Activated B cell treated with CpG ODN at 0.5 μM for 24 hours (primary cell): ENCODE data around the gene SMIM24. TPM values are rescaled to one million over a fixed set of nuclear protein-coding genes. Genes with fewer than 3 reads are reported as not detected.

ENCODE experiments used
- ATAC-seq: fragments of 200-7000 bp; cut with Tn5 transposase; one replicate; pipeline ENCODE4 v1.10.0; 2021; ENCODE audit warnings: low read depth, mild to moderate bottlenecking, moderate library complexity
- CTCF ChIA-PET: fragments of 350-600 bp; sonication (Branson Sonifier 250); formaldehyde crosslinking; loops from one replicate; lab custom pipeline; 2021; ENCODE audit warnings: antibody characterized with exemption; lab: Charles Lee
- POLR2A ChIA-PET: fragments of 350-600 bp; sonication (Branson Sonifier 250); formaldehyde crosslinking; loops from one replicate; lab custom pipeline; 2021; ENCODE audit warnings: antibody characterized with exemption; lab: Charles Lee
- DNase-seq: peaks from one replicate; pipeline ENCODE4 v3.0.0; 2022
- H3K27ac Mint-ChIP-seq: one replicate; pipeline ENCODE4 v1.8.0; 2020; ENCODE audit warnings: mixed read lengths
- H3K27me3 Mint-ChIP-seq: one replicate; pipeline ENCODE4 v1.8.0; 2021; ENCODE audit warnings: mixed read lengths
- H3K36me3 Mint-ChIP-seq: one replicate; pipeline ENCODE4 v1.8.0; 2021; ENCODE audit warnings: low read depth, mixed read lengths
- H3K4me1 Mint-ChIP-seq: one replicate; pipeline ENCODE4 v1.8.0; 2021; ENCODE audit warnings: mixed read lengths
- H3K4me3 Mint-ChIP-seq: one replicate; pipeline ENCODE4 v1.8.0; 2020; ENCODE audit warnings: mild to moderate bottlenecking, mixed read lengths
- H3K9me3 Mint-ChIP-seq: one replicate; pipeline ENCODE4 v1.8.0; 2020; ENCODE audit warnings: mixed read lengths
- intact Hi-C: fragments of 100-400 bp; cut with micrococcal nuclease; formaldehyde crosslinking; loops from one replicate; pipeline ENCODE4 v1.15.1; 2024
- total RNA-seq: library from RNA; stranded (reverse); gene quantifications from 2 replicates; pipeline ENCODE4 v1.2.3, GENCODE V29; 2022
- TF ChIP-seq, protein P1 (sequence below): fragments of 200-600 bp; IDR thresholded peaks from one replicate; pipeline ENCODE4 v1.8.0; 2022; ENCODE audit warnings: antibody characterized with exemption, mild to moderate bottlenecking

The SMIM24 gene
- total RNA-seq, 1 donor from 2014 or later, result not detected

DNA sequence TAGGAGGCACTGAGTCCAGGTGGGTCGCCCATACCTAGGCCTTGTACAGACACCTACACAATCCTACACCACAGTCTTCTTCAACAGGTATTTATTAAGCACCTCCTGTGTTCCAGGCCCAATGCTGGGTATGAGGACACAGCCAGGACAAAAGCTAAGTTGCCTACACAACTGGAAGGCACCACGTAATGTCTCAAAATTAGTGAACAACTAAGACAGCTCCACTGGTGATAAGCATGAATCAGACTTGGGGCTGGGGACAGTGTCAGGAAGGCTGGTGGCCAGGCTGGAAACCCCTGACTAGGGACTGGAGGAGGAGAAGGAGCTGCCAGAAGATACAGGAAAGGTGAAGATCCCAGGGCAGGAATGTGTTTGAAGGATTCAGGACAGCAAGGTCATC, 2.4 kb downstream of the SMIM24 start:
- CTCF ChIA-PET, result no interaction called here
- TF ChIP-seq, protein P1, sequence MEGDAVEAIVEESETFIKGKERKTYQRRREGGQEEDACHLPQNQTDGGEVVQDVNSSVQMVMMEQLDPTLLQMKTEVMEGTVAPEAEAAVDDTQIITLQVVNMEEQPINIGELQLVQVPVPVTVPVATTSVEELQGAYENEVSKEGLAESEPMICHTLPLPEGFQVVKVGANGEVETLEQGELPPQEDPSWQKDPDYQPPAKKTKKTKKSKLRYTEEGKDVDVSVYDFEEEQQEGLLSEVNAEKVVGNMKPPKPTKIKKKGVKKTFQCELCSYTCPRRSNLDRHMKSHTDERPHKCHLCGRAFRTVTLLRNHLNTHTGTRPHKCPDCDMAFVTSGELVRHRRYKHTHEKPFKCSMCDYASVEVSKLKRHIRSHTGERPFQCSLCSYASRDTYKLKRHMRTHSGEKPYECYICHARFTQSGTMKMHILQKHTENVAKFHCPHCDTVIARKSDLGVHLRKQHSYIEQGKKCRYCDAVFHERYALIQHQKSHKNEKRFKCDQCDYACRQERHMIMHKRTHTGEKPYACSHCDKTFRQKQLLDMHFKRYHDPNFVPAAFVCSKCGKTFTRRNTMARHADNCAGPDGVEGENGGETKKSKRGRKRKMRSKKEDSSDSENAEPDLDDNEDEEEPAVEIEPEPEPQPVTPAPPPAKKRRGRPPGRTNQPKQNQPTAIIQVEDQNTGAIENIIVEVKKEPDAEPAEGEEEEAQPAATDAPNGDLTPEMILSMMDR, result no peak
- no peak overlapping the region for H3K4me3 Mint-ChIP-seq

DNA sequence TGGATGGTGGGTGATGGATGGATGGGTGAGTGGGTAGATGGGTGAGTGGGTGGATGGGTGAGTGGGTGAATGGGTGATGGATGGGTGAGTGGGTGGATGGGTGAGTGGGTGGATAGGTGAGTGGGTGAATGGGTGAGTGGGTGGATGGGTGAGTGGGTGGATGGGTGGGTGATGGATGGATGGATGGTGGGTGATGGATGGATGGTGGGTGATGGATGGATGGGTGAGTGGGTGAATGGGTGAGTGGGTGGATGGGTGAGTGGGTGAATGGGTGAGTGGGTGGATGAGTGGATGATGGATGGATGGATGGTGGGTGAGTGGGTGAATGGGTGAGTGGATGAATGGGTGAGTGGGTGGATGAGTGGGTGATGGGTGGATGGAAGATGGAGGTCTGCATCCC, 2.8 kb downstream of the SMIM24 start:
- no peak for DNase-seq
- no peaks in the 10 kb centered on the region for H3K36me3 Mint-ChIP-seq
- intact Hi-C loops, result no loop called here

More for the DNA sequence above, 2.4 kb downstream of the SMIM24 start:
- no peaks in the 10 kb centered on the region for H3K36me3 Mint-ChIP-seq
- no peaks in the 10 kb centered on the region for H3K27me3 Mint-ChIP-seq
- no peak overlapping the region for H3K27ac Mint-ChIP-seq
- POLR2A ChIA-PET, result interaction anchor here (1.9 kb wide), 1 partner anchor 285 kb away, joined by 17 read pairs; the partner anchor contains the start of gene MRPL54
- H3K9me3 Mint-ChIP-seq, result no peaks in the 10 kb centered on the region
- ATAC-seq (no peak), DNase-seq (no peak)
- H3K4me1 Mint-ChIP-seq, result peaks cover 16% of the 10 kb centered on the region
- intact Hi-C loops, result no loop called here

DNA sequence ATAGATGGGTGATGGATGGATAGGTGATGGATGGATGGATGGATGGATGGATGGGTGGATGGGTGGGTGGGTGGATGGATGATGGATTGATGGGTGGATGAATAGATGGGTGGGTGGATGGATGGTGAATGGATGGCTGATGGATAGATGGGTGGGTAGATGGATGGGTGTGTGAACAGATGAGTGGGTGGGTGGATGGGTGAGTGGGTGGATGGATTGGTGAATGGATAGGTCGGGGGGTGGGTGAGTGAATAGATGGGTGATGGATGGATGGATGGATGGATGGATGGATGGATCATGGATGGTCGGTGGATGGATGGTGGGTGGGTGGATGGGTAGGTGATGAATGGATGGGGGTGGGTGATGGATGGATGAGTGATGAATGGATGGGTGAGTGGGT, 3.5 kb downstream of the SMIM24 start:
- POLR2A ChIA-PET, result no interaction called here
- ATAC-seq (no peak), DNase-seq (no peak)
- Mint-ChIP-seq H3K4me1 (peaks cover 16% of the 10 kb centered on the region), H3K27me3 (no peaks in the 10 kb centered on the region), H3K36me3 (no peaks in the 10 kb centered on the region), H3K4me3 (no peak overlapping the region), H3K9me3 (no peaks in the 10 kb centered on the region), H3K27ac (no peak overlapping the region)
- intact Hi-C loops, result no loop called here
- TF ChIP-seq, protein P1, result no peak
- CTCF ChIA-PET, result no interaction called here

More for the DNA sequence above, 2.8 kb downstream of the SMIM24 start:
- H3K4me1 Mint-ChIP-seq, result peaks cover 16% of the 10 kb centered on the region
- no peak overlapping the region for H3K4me3 Mint-ChIP-seq
- ChIA-PET POLR2A (no interaction called here), CTCF (no interaction called here)
- TF ChIP-seq, protein P1, result no peak
- no peak overlapping the region for H3K27ac Mint-ChIP-seq
- H3K27me3 Mint-ChIP-seq, result no peaks in the 10 kb centered on the region
- no peak for ATAC-seq
- H3K9me3 Mint-ChIP-seq, result no peaks in the 10 kb centered on the region

DNA sequence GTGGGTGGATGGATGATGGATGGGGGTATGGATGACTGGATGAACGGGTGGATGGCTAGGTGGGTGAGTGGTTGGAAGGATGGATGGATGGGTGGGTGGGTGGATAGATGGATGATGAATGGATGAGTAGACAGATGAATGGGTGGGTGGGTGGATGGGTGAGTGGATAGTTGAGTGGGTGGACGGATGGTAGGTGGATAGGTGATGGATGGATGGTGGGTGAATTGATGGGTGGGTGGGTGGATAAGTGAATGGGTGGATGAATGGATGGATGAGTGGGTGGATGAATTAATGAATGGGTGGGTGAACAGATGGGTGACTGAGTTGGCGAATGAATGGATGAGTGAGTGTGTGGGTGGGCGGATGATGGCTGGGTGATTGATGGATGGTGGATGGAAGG, 4.9 kb downstream of the SMIM24 start:
- Mint-ChIP-seq H3K4me1 (peaks cover 14% of the 10 kb centered on the region), H3K4me3 (no peak overlapping the region), H3K27me3 (no peaks in the 10 kb centered on the region), H3K9me3 (no peaks in the 10 kb centered on the region), H3K27ac (no peak overlapping the region), H3K36me3 (no peaks in the 10 kb centered on the region)
- intact Hi-C loops, result no loop called here
- CTCF ChIA-PET, result interaction anchor here (1.0 kb wide), 1 partner anchor 149 kb away, joined by 3 read pairs; no protein-coding TSS in a partner anchor
- TF ChIP-seq, protein P1, result no peak
- DNase-seq (no peak), ATAC-seq (no peak)
- POLR2A ChIA-PET, result no interaction called here

DNA sequence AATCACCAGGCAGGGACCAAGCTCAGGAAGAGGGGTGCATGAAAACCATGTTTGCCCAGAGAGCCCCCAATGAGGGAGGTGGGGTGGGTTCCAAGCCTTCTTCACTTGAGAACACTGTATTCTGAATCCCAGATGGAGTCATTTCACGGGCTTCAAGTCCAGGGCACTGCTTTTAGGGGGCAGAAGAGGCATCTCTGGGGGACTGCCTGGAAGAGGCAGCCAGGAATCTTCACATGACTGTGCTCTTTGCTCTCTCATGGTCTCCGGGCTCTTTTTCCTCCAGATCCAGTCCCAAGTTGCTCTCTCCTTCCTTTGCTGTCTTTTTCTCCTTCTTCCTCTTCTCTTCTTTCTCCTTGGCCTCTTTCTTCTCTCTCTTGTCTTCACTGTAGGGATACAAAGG, 5.7 kb downstream of the SMIM24 start:
- no peak for ATAC-seq
- CTCF ChIA-PET, result no interaction called here

More for the DNA sequence above, 5.7 kb downstream of the SMIM24 start:
- POLR2A ChIA-PET, result no interaction called here
- intact Hi-C loops, result no loop called here
- H3K27me3 Mint-ChIP-seq, result no peaks in the 10 kb centered on the region
- no peaks in the 10 kb centered on the region for H3K9me3 Mint-ChIP-seq
- no peak overlapping the region for H3K4me3 Mint-ChIP-seq
- H3K27ac Mint-ChIP-seq, result no peak overlapping the region
- H3K36me3 Mint-ChIP-seq, result no peaks in the 10 kb centered on the region
- no peak for DNase-seq
- TF ChIP-seq, protein P1, result no peak
- peaks cover 14% of the 10 kb centered on the region for H3K4me1 Mint-ChIP-seq
